ENCODE measurements around the gene PLXNA4. TPM values are rescaled to one million over a fixed set of nuclear protein-coding genes. Genes with fewer than 3 reads are reported as not detected.

The PLXNA4 gene
- total and polyA plus RNA-seq, 10 donors = 0.15 to 14.7 (median 8.7) TPM

DNA sequence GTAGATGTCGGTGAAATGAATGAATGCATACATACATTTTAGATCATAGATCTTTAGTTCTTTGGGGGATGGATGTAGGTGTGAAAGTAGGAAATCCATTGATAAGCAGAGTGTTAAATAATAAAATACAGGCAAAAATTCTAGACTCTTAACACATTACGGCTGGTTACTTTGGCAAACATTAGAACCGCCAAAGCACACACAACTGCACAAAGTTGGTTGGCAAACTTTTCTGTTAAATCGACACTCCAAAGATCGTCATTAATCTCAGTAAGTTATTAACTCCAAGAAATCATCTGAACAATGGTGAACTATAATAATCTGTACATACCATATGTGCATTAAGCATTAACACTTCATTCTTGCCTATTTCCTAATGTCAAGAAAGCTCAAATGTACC is 231.2 kb downstream of the PLXNA4 start:
- no peak for DNase-seq
- 93 to 96% (median 94%) methylated on average over 5 of the region's 5 CpGs for WGBS, 5 donors

GRCh38 chr7:132343199-132343598 is 233.1 kb downstream of the PLXNA4 start:
- Histone ChIP-seq H3K9me3 (no peaks in the 10 kb centered on the region), H3K27ac (no peak overlapping the region), H3K4me1 (no peaks in the 10 kb centered on the region), H3K27me3 (replicated peaks in 1 of 7) (peaks cover 0 to 15% (median 0%) of the 10 kb centered on the region in 7 donors), H3K36me3 (no peaks in the 10 kb centered on the region), H3K4me3 (no peak overlapping the region)
- intact Hi-C loops (cut with DNase I; ENCODE audit: low total_unique reads) = no loop called here
- WGBS, 5 donors = 69 to 85% (median 80%) methylated on average over 1 of the region's 1 CpG
- no peak for TF ChIP-seq POLR2A (IDR thresholded peaks at IDR 0.05)
- TF ChIP-seq, protein P1, sequence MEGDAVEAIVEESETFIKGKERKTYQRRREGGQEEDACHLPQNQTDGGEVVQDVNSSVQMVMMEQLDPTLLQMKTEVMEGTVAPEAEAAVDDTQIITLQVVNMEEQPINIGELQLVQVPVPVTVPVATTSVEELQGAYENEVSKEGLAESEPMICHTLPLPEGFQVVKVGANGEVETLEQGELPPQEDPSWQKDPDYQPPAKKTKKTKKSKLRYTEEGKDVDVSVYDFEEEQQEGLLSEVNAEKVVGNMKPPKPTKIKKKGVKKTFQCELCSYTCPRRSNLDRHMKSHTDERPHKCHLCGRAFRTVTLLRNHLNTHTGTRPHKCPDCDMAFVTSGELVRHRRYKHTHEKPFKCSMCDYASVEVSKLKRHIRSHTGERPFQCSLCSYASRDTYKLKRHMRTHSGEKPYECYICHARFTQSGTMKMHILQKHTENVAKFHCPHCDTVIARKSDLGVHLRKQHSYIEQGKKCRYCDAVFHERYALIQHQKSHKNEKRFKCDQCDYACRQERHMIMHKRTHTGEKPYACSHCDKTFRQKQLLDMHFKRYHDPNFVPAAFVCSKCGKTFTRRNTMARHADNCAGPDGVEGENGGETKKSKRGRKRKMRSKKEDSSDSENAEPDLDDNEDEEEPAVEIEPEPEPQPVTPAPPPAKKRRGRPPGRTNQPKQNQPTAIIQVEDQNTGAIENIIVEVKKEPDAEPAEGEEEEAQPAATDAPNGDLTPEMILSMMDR (IDR thresholded peaks at IDR 0.05 in 8 of 11, conservative IDR thresholded peaks at IDR 0.05 in 3 of 11) = no peak
- TF ChIP-seq POLR2AphosphoS5 (IDR thresholded peaks at IDR 0.05) = no peak
- DNase-seq = no peak

More for the DNA sequence above, 231.2 kb downstream of the PLXNA4 start:
- TF ChIP-seq, protein P1 (IDR thresholded peaks at IDR 0.05 in 8 of 11, conservative IDR thresholded peaks at IDR 0.05 in 3 of 11) = no peak
- TF ChIP-seq POLR2A (IDR thresholded peaks at IDR 0.05) = no peak
- no peak for TF ChIP-seq POLR2AphosphoS5 (IDR thresholded peaks at IDR 0.05)
- intact Hi-C loops (cut with DNase I; ENCODE audit: low total_unique reads) = no loop called here
- no peaks in the 10 kb centered on the region for H3K36me3 ChIP-seq
- H3K27ac ChIP-seq = no peak overlapping the region
- H3K4me1 ChIP-seq = peaks cover 0 to 3% (median 0%) of the 10 kb centered on the region in 6 donors
- no peak overlapping the region for H3K4me3 ChIP-seq
- peaks cover 0 to 21% (median 0%) of the 10 kb centered on the region in 7 donors for H3K27me3 ChIP-seq (replicated peaks in 1 of 7)
- no peaks in the 10 kb centered on the region for H3K9me3 ChIP-seq

DNA sequence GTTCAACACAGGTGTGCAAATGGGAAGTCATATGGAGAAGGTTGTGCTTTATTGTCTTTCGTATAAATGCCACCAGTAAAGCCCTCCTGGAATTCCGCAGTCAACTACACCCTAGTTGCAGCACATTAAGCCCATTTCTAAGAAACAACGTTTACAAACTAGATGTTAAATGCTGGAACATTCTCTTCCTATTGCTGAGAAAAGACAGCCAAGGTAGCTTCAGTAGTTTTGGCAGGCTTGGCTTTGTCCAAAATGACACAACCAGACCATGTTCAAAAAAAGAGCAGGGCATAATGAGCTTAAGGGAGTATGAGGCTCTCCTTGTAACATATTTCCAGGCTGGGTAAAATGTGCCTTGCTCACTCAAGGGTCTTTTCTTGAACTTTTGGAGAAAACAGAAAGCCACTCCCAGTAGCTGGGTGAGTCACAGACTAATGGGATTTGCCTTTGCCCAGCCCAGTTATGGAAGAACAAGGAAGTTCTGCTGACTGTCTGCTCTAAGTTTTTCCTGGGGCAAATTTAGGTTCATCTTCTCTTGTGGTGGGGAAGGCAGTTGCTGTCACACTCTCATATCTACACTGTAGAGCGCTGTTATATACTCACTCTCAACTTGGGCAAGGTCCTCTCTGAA is 238.7 kb downstream of the PLXNA4 start:
- no peak for DNase-seq
- no peaks in the 10 kb centered on the region for H3K36me3 ChIP-seq
- 77 to 86% (median 83%) methylated on average over 4 of the region's 4 CpGs for WGBS, 5 donors
- H3K27me3 ChIP-seq (replicated peaks in 1 of 7) = peaks cover 0 to 9% (median 0%) of the 10 kb centered on the region in 7 donors
- H3K9me3 ChIP-seq = no peaks in the 10 kb centered on the region
- no peaks in the 10 kb centered on the region for H3K4me1 ChIP-seq
- H3K4me3 ChIP-seq = no peak overlapping the region
- TF ChIP-seq, protein P1 (IDR thresholded peaks at IDR 0.05 in 8 of 11, conservative IDR thresholded peaks at IDR 0.05 in 3 of 11) = no peak
- TF ChIP-seq POLR2AphosphoS5 (IDR thresholded peaks at IDR 0.05) = no peak
- no peak for TF ChIP-seq POLR2A (IDR thresholded peaks at IDR 0.05)
- H3K27ac ChIP-seq = no peak overlapping the region
- intact Hi-C loops (cut with DNase I; ENCODE audit: low total_unique reads) = no loop called here

GRCh38 chr7:132336797-132337196 is 239.5 kb downstream of the PLXNA4 start:
- WGBS, 5 donors = 79 to 88% (median 84%) methylated on average over 5 of the region's 5 CpGs
- Histone ChIP-seq H3K9me3 (no peaks in the 10 kb centered on the region), H3K27me3 (replicated peaks in 1 of 7) (peaks cover 0 to 9% (median 0%) of the 10 kb centered on the region in 7 donors), H3K4me1 (no peaks in the 10 kb centered on the region), H3K36me3 (no peaks in the 10 kb centered on the region), H3K4me3 (no peak overlapping the region), H3K27ac (no peak overlapping the region)
- DNase-seq = no peak
- TF ChIP-seq, protein P1 (IDR thresholded peaks at IDR 0.05 in 8 of 11, conservative IDR thresholded peaks at IDR 0.05 in 3 of 11) = no peak
- TF ChIP-seq POLR2AphosphoS5 (IDR thresholded peaks at IDR 0.05) (no peak), POLR2A (IDR thresholded peaks at IDR 0.05) (no peak)
- intact Hi-C loops (cut with DNase I; ENCODE audit: low total_unique reads) = no loop called here
